Nephron (organoid): ENCODE measurements around the gene NAPEPLD.
A peak's percentile ranks its signal among the peaks of the same experiment; 100 is the strongest.
"Not testable (repeated sequence)": the region's sequence is repeated elsewhere in the genome, so short reads cannot be mapped to it uniquely, and the experiment has no call there.

Source experiments
- H3K27ac Mint-ChIP-seq, 3 experiments: 2 replicates each; pipeline ENCODE4 v1.8.0; 2020; ENCODE audit warnings: mixed read lengths in 3 of 3, mild to moderate bottlenecking in 2 of 3, moderate library complexity in 1 of 3
- H3K27me3 Mint-ChIP-seq: 2 replicates; pipeline ENCODE4 v1.8.0; 2021; ENCODE audit warnings: low read depth, mild to moderate bottlenecking, moderate library complexity, mixed read lengths
- H3K36me3 Mint-ChIP-seq: 2 replicates; pipeline ENCODE4 v1.8.0; 2020; ENCODE audit warnings: low read depth, mixed read lengths
- H3K4me1 Mint-ChIP-seq: 2 replicates; pipeline ENCODE4 v1.8.0; 2020; ENCODE audit warnings: mixed read lengths
- H3K4me3 Mint-ChIP-seq, 3 experiments: 2 replicates each; pipeline ENCODE4 v1.8.0; 2020; ENCODE audit warnings: mild to moderate bottlenecking in 3 of 3, mixed read lengths in 3 of 3, moderate library complexity in 2 of 3
- H3K9me3 Mint-ChIP-seq: 2 replicates; pipeline ENCODE4 v1.8.0; 2020; ENCODE audit warnings: mixed read lengths
- CTCF ChIP-seq, 3 experiments: fragments of 200-600 bp; sonication (generic); IDR thresholded peaks; one replicate each; pipeline ENCODE4 v1.5.0; 2021; ENCODE audit warnings: antibody characterized with exemption in 3 of 3; ENCODE audit not compliant: unreplicated experiment in 3 of 3

NAPEPLD gene

GRCh38 chr7:103148994-103149807 is at the start of gene NAPEPLD:
NAPEPLD (minus strand) TSS chr7:103149099; CDS start chr7:103128776, 20,323 bp downstream.
- Mint-ChIP-seq H3K27ac (peak within 1 kb of the TSS; percentile 99 to 100 (median 100)), H3K27me3 (no peaks in the 10 kb centered on the region), H3K4me3 (peak within 1 kb of the TSS; percentile 94 to 98 (median 95)), H3K4me1 (peaks cover 40% of the 10 kb centered on the region), H3K9me3 (no peaks in the 10 kb centered on the region), H3K36me3 (no peaks in the 10 kb centered on the region)
- TF ChIP-seq CTCF (IDR thresholded peaks at IDR 0.05; ENCODE audit: unreplicated experiment in 3 of 3) = no peak

DNA sequence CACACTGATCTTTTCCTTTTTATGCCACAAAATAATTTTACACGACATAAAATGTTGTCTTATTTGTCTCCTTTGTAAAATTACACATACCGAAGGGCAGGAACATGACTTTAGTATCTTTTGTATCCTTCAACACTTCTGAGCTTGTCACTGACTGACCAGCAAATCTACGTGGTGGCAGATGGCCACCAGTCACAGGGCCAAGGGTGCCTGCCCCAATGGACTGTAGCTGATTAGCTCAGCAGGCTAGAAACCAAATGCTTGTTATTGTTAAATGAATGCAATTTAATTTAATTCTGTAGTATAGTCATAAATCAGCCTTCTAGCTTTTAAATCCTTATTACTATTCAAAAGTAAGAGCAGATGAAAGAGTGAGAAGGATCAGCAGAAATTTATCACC is 49.2 kb upstream of the NAPEPLD start:
- H3K27me3 Mint-ChIP-seq, H3K4me3 Mint-ChIP-seq, H3K9me3 Mint-ChIP-seq, H3K27ac Mint-ChIP-seq, H3K36me3 Mint-ChIP-seq: not testable (repeated sequence)
- peaks cover 11% of the 10 kb centered on the region for H3K4me1 Mint-ChIP-seq

GRCh38 chr7:103195364-103195763 is 46.5 kb upstream of the NAPEPLD start:
- not testable (repeated sequence) for H3K9me3 Mint-ChIP-seq, H3K4me3 Mint-ChIP-seq, H3K36me3 Mint-ChIP-seq
- Mint-ChIP-seq H3K27me3 (peaks cover 15% of the 10 kb centered on the region), H3K27ac (peak overlapping the region; percentile 61 to 92 (median 80)), H3K4me1 (peaks cover 11% of the 10 kb centered on the region)

DNA sequence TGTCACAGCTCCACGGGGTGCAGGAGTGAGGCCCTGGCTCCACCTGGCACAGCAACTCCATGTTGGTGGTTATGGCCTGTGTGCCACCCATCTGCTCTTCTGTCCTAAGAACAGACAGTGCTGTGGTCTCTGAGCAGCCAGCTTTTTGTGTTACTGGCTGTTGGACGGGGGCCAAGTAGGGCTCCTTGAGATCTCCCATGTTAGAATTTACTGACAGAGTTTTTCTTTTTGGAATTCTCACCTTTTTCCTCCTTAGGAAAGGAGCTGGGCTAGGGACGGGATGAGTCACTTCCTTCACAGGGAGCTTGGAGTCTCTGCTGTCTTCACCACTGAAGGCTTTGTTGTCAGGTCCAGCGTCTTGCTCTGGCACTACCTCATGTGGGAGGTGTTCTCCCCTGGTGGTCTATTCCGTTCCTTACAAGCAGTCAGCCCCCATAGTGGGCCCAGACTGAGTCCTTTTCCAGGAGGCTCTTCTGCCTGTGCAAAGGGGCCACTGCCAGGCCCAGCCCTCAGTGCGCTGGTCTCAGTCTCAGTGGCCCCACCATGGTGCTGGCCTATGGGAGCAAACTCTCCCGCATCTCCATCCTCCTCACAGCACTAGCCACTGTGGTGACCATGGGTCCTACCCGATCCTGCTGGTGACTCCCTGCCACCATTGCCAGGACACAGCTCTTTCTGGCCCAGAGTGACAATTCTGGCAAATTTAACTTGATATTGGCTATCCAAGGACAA is 23.7 kb upstream of the NAPEPLD start:
- H3K27me3 Mint-ChIP-seq, H3K4me1 Mint-ChIP-seq, H3K9me3 Mint-ChIP-seq: not testable (repeated sequence)

GRCh38 chr7:103171695-103172414 is 23.0 kb upstream of the NAPEPLD start:
- not testable (repeated sequence) for H3K4me1 Mint-ChIP-seq, H3K9me3 Mint-ChIP-seq, H3K27ac Mint-ChIP-seq, H3K4me3 Mint-ChIP-seq, H3K27me3 Mint-ChIP-seq, H3K36me3 Mint-ChIP-seq

More for the DNA sequence above, 23.7 kb upstream of the NAPEPLD start:
- H3K36me3 Mint-ChIP-seq, H3K27ac Mint-ChIP-seq, H3K4me3 Mint-ChIP-seq: not testable (repeated sequence)

GRCh38 chr7:103166921-103167544 is 18.1 kb upstream of the NAPEPLD start:
- H3K4me3 Mint-ChIP-seq, H3K9me3 Mint-ChIP-seq, H3K4me1 Mint-ChIP-seq, H3K36me3 Mint-ChIP-seq, H3K27me3 Mint-ChIP-seq: not testable (repeated sequence)
- peak overlapping the region in 2 of 3 experiments; percentile 28 to 55 for H3K27ac Mint-ChIP-seq

GRCh38 chr7:103163087-103163825 is 14.4 kb upstream of the NAPEPLD start:
- H3K36me3 Mint-ChIP-seq, H3K27me3 Mint-ChIP-seq, H3K9me3 Mint-ChIP-seq, H3K4me3 Mint-ChIP-seq: not testable (repeated sequence)
- Mint-ChIP-seq H3K4me1 (peaks cover 12% of the 10 kb centered on the region), H3K27ac (peak overlapping the region; percentile 65 to 82 (median 75))

DNA sequence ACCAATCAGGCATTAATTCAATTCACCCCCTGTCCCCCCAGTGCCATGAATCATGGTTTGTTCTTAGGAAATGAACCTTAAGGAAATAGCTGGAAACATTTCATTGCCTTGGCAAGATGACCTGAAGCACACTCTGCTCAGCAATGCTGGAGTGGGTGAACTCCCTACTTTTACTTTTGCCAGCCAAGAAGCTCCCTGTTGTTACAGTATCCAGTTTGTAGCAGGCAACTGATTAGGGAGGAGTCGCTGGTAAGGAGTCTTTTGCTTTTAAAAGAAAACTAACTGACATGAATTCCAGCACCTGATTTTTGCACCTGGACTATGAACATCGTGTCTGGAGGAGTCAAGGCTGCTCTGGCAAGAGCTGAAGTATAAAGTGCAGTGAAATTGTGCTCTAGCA is 13.7 kb upstream of the NAPEPLD start:
- H3K4me3 Mint-ChIP-seq, H3K27me3 Mint-ChIP-seq, H3K9me3 Mint-ChIP-seq, H3K36me3 Mint-ChIP-seq: not testable (repeated sequence)
- peak overlapping the region; percentile 65 to 82 (median 75) for H3K27ac Mint-ChIP-seq
- H3K4me1 Mint-ChIP-seq = peaks cover 12% of the 10 kb centered on the region

DNA sequence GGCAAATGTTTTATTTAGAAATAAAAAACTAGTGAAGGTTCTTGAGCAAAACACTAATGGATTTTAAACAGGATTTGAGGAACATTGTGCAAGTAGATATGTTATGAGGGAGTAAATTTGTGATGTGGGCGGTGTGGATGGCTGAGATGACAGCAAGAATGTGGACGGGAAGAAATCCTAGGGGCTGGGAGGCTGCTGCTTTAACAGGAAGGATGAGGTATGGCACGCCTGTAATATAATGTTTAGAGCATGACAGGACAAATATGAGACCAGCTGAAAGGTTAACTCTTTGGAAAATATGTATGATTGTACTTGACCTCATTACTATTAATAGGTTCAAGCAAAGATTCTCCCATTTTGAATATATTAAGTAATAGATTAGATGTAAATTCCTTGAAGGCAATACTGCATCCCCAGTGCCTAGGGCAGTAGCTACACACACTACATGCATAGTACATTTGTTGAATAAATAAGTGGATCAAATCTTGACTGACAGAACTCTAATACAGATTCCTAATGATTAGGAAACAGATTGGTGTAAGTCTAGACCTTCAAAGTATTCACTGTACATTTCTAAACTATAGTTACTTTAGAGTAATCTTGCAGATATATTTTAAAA is 13.2 kb upstream of the NAPEPLD start:
- not testable (repeated sequence) for H3K9me3 Mint-ChIP-seq, H3K27me3 Mint-ChIP-seq, H3K4me3 Mint-ChIP-seq, H3K36me3 Mint-ChIP-seq
- Mint-ChIP-seq H3K4me1 (peaks cover 12% of the 10 kb centered on the region), H3K27ac (peak overlapping the region; percentile 65 to 82 (median 75))

GRCh38 chr7:103159072-103159471 is 10.2 kb upstream of the NAPEPLD start:
- H3K4me3 Mint-ChIP-seq, H3K27me3 Mint-ChIP-seq, H3K27ac Mint-ChIP-seq, H3K36me3 Mint-ChIP-seq, H3K9me3 Mint-ChIP-seq: not testable (repeated sequence)
- H3K4me1 Mint-ChIP-seq = peaks cover 12% of the 10 kb centered on the region

DNA sequence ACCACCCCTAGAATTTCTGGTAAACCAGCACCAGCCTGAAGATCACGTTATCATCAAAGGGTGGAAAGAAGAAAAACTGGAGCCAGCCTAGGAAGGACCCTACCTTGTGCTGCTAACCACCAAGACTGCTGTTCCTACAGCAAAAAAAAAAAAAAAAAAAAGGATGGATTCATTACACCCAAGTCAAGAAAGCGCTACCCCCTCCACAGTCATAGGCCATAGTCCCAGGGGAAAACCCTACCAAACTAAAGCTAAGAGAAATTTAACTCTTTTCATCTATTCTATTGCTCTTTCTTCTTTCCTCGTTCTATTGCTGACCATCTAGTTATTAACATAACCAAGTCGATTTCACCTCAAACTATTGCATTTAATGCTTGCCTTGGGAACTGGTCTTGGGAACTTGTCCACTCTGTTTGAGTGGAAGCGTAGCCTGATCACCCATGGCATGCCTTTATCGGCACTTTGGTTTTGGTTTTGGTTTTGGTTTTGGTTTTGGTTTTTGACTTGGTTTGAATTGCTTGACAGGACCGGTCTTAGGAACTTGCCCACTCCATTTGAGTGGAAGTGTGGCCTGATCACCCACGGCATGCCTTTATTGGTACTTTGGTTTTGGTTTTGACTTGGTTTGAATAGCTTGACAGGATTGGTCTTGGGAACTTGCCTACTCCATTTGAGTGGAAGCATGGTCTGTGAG is 6.6 kb upstream of the NAPEPLD start:
- H3K9me3 Mint-ChIP-seq, H3K27me3 Mint-ChIP-seq, H3K27ac Mint-ChIP-seq, H3K4me3 Mint-ChIP-seq, H3K36me3 Mint-ChIP-seq, H3K4me1 Mint-ChIP-seq: not testable (repeated sequence)
